Measurements from ENCODE around the gene CAPN13. TPM values are rescaled to one million over a fixed set of nuclear protein-coding genes. Genes with fewer than 3 reads are reported as not detected.

CAPN13 gene
- total RNA-seq, 8 experiments from 2014 or later = 0.09 to 0.91 (median 0.36) TPM; not detected in 2

DNA sequence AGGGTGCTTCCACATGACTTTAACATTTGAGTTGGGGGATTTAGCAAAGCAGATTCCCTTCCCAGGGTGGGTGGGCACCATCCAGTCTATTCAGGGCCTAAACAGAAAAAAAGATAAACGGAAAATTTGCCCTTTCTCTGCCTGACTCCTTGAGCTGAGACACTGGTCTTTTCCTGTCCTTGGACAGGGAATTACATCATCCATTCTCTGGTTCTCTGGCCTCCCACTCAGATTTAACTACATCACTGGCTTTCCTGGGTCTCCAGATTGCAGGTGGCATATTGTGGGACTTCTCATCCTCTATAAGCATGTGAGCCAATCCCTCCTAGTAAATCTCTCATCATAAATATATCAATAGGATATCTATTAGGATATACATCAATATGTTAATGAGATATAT is 25.8 kb downstream of the CAPN13 start:
- peak in 2 of 8 experiments; percentile 36 to 58 for ATAC-seq (replicated peaks in 6 of 8)
- WGBS, 10 experiments = 8 to 100% (median 80%) methylated on average over 1 of the region's 1 CpG; no CpG with 5 or more reads in 3 of the 10 experiments

DNA sequence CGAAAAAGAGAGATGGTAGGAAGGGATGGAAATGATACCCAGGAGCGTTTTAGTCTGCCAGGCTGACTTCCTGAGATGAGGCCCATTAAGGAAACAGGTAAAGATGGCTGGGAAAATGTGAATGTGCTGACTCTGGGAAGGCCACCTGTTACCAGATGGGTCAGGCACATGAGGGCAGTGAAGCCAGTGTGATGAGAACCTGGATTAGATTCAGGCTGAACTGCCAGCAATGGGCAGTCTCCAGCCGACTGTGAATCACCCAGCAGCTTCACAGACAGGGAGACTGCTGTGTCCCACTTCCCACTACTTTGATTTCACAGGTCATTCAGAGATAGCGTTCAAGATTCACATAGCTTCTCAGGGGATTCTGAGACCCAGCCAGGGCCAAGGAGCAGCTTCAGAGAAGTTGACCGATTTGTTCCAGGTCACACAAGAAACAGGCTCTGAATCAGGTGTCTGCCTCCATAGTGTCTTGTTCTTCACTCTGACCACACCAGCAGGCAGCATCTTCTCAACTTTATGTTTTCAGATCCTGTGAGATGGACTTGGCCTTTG is 26.4 kb downstream of the CAPN13 start:
- 14 to 90% (median 46%) methylated on average over 1 to 3 of the region's 5 CpGs for WGBS, 10 experiments
- in situ Hi-C loops (cut with MboI; ENCODE audit: low pct_unique_long_range_greater_than_20kb in 2 of 9, low sequenced_read_pairs in 9 of 9, unreplicated experiment in 9 of 9) = no loop called here
- H3K4me3 ChIP-seq = no peak overlapping the region
- no peak for ATAC-seq (replicated peaks in 6 of 8)
- H3K27ac ChIP-seq = no peak overlapping the region
- H3K4me1 ChIP-seq (replicated peaks in 1 of 2) = no peaks in the 10 kb centered on the region

More for the DNA sequence above, 25.8 kb downstream of the CAPN13 start:
- Histone ChIP-seq H3K4me3 (no peak overlapping the region), H3K4me1 (replicated peaks in 1 of 2) (no peaks in the 10 kb centered on the region), H3K27ac (no peak overlapping the region)
- in situ Hi-C loops (cut with MboI; ENCODE audit: low pct_unique_long_range_greater_than_20kb in 2 of 9, low sequenced_read_pairs in 9 of 9, unreplicated experiment in 9 of 9) = no loop called here

DNA sequence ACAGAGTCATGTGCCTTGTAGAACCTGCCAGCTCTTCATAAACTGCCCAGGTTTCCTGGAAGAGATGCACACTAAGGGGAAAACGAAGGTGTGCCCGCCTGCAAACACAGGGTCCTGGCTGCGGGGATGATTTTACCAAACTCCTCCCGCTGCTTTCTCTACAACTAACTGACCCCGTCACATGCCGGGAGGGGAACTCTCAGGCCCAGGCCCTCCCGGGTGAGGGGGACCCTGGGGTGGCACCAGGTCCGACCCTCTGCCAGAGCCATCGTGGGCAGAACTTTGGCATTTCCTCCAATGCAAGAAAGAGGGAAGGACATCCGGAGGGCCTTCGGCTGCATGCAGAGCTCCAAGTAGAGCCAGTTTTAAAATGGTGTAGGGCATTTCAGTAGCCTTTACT is 28.6 kb downstream of the CAPN13 start:
- H3K4me1 ChIP-seq (replicated peaks in 1 of 2) = no peaks in the 10 kb centered on the region
- no peak overlapping the region for H3K4me3 ChIP-seq
- in situ Hi-C loops (cut with MboI; ENCODE audit: low pct_unique_long_range_greater_than_20kb in 2 of 9, low sequenced_read_pairs in 9 of 9, unreplicated experiment in 9 of 9) = no loop called here
- 0 to 95% (median 82%) methylated on average over 1 to 7 of the region's 11 CpGs; no CpG with 5 or more reads in 5 of the 10 experiments for WGBS, 10 experiments
- no peak overlapping the region for H3K27ac ChIP-seq
- no peak for ATAC-seq (replicated peaks in 6 of 8)

DNA sequence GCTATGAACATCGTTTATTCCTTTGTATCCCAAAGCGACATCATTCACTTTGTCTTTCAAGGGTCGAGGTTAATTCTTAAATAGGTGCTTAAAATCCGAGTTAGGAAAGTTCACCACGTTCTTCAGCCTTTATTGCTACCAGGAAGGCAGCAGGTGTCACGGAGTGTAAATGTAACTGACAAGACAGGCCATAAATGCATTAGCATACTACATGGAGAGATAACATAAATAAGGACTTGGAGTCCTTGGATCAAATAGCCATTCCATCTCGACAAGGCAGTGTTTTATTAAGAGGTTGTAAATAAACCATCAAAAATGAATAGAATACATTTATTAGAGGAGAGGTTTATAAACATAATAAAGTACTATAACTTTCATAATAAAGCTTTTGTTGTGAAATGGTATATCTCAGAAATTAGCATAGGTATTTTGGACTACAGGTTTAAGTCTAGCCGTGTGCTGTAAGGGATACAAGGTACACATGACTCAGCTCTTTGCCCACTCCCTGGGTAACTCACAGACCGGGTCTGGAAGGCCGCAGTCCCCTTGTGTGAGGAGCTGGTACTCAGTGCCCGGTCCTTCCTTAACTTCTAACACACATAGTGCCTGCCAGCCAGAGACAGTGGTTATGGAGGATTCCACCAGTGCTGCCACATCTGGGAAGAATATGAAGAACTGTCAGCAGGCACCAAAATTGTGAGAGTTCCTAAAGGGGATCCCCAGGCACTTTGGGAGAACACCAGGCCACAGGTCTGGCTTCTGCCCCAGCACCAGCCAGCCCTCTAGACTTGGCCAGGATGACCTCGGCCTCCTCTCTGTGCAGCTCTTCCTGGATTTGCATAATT is 29.4 kb downstream of the CAPN13 start:
- WGBS, 10 experiments = 13 to 81% (median 59%) methylated on average over 1 to 11 of the region's 12 CpGs; no CpG with 5 or more reads in 1 of the 10 experiments

DNA sequence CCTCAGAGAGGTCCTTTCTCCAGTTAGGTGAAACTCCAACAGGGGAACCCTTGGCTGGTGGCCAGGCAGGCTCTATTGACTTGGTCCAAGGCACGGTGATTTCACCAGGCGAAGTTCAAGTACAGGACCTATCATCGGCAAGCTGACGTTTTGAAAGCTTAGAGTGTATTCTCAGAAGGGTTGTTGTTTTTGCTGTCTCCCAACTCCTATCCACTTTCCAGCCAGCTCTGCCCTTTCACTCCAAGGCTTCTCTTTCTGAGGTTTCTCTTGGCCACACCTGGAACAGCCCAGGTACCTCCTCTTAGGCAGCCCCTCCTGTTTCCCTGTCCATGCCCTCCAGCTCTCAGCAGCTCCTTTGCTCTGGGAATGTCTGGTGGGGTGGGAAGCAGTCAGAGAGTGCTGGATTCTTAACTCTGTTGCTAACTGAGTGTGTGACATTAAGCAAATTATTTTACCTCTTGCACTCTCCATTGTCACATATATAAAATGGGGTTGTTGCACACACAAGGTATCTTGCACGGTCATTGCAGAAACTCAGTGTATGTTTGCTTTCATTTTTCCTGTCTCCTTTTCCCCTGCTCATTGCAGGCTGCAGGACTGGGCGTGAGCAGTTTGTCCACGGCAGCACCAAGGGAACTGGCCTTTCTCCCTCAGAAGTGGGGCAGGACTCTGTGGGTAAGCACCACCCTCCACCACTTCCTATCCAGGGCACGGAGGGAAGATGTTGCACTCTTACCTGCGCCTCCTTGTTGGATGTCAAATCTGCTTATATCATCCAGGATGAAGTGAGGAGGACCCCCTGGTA is 30.2 kb downstream of the CAPN13 start:
- Histone ChIP-seq H3K27ac (no peak overlapping the region), H3K4me1 (replicated peaks in 1 of 2) (no peaks in the 10 kb centered on the region), H3K4me3 (no peak overlapping the region)
- in situ Hi-C loops (cut with MboI; ENCODE audit: low pct_unique_long_range_greater_than_20kb in 2 of 9, low sequenced_read_pairs in 9 of 9, unreplicated experiment in 9 of 9) = no loop called here
- no peak for ATAC-seq (replicated peaks in 6 of 8)
- 22 to 100% (median 66%) methylated on average over 2 to 8 of the region's 9 CpGs; no CpG with 5 or more reads in 1 of the 10 experiments for WGBS, 10 experiments

More for the DNA sequence above, 29.4 kb downstream of the CAPN13 start:
- H3K27ac ChIP-seq = no peak overlapping the region
- H3K4me3 ChIP-seq = no peak overlapping the region
- in situ Hi-C loops (cut with MboI; ENCODE audit: low pct_unique_long_range_greater_than_20kb in 2 of 9, low sequenced_read_pairs in 9 of 9, unreplicated experiment in 9 of 9) = no loop called here
- ATAC-seq (replicated peaks in 6 of 8) = no peak
- H3K4me1 ChIP-seq (replicated peaks in 1 of 2) = no peaks in the 10 kb centered on the region

DNA sequence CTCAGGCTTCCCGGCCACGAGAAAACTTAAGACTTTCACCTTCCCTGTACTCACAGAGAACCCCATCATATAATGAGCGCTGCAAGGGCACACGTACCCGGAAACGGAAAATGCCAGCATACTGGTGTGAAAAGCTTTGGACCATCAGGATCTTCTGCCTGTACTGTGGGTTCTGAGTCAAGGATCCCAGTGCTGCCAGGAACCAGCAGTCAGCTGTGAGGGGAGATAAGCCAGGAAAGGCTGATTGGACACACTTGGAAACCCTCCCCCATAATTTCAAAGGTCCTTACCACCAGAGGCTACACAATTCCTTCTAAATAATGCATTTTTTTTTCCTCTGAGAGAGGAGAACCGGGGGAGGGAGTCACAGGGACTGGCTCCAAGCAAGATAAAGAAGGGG is 31.4 kb downstream of the CAPN13 start:
- ATAC-seq (replicated peaks in 6 of 8) = no peak
- Histone ChIP-seq H3K4me3 (no peak overlapping the region), H3K4me1 (replicated peaks in 1 of 2) (no peaks in the 10 kb centered on the region), H3K27ac (no peak overlapping the region)
- WGBS, 10 experiments = 30 to 100% (median 82%) methylated on average over 1 to 7 of the region's 7 CpGs; no CpG with 5 or more reads in 3 of the 10 experiments
- in situ Hi-C loops (cut with MboI; ENCODE audit: low pct_unique_long_range_greater_than_20kb in 2 of 9, low sequenced_read_pairs in 9 of 9, unreplicated experiment in 9 of 9) = no loop called here

DNA sequence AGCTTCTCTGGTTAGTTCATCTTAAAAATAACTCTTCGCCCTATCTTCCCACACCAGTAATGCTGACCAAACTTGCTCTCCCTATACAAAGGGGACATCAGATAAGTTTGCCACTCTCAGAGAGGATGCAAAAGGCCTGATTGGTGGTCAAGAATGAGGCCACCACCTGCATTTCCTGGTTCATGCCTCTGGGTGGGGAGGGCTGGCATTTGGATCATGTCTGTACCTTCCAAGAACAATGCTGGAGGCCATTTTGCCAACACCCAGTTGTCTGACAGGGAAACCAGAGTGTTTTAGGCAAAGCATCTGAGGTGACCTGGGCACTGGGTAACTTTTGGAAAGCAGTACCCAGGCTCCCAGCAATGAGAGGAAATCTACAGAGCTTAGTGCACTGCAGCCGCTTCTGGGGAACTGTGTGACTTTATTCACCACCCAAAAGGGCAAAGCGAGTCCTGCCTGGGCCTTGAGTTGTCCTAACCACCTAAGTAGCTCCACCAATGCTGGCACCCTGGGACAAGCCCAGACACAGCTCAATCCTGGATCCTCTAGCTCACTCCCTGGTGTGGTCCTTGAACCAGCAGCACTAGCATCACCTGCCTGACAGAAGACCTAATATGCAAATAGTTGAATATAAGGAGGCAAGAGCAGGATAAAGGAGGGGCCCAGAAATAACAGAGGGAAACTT is 35.1 kb downstream of the CAPN13 start:
- H3K4me3 ChIP-seq = no peak overlapping the region
- H3K4me1 ChIP-seq (replicated peaks in 1 of 2) = no peaks in the 10 kb centered on the region
- 80 to 100% (median 92%) methylated on average over 1 to 3 of the region's 3 CpGs; no CpG with 5 or more reads in 2 of the 10 experiments for WGBS, 10 experiments
- in situ Hi-C loops (cut with MboI; ENCODE audit: low pct_unique_long_range_greater_than_20kb in 2 of 9, low sequenced_read_pairs in 9 of 9, unreplicated experiment in 9 of 9) = no loop called here
- no peak overlapping the region for H3K27ac ChIP-seq
- ATAC-seq (replicated peaks in 6 of 8) = no peak

DNA sequence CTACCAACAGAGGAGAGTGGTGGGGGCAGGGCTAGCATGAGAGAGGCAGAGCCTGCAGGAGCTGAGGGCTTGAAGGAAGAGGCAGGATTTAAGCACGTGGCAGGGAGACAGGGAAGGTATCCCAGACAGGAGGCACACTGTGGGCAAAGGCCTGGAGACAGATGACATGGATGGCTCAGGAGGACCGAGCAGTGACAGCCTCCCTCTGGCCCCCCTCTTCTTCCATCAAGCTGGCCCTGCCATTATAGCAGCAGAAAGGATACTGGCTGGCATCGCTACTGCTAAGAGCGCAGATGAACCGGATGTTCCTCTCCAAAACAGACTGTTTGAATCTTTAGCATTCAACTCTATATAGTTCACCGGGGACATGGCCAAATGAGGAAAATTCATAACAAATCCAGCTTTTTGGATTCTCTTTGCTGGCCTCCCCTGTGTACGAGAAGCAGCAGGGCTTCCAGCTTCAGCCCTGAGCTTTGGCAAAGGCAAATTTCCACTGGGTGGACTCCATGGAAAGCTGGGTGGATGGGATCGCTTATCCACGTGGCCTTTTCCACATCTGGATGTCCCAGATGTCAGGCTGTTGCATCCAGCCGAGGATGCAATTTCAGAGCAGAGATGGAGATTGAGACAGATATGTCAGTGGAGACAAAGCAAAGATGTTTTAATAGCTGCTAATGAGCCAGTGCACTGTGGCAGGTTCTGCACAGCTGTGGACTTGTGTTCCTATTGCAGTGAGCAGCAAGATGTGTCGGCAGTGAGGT is 36.2 kb downstream of the CAPN13 start:
- H3K27ac ChIP-seq = no peak overlapping the region
- ATAC-seq (replicated peaks in 6 of 8) = no peak
- H3K4me1 ChIP-seq (replicated peaks in 1 of 2) = no peaks in the 10 kb centered on the region
- in situ Hi-C loops (cut with MboI; ENCODE audit: low pct_unique_long_range_greater_than_20kb in 2 of 9, low sequenced_read_pairs in 9 of 9, unreplicated experiment in 9 of 9) = no loop called here
- H3K4me3 ChIP-seq = no peak overlapping the region
- 5 to 94% (median 78%) methylated on average over 1 to 8 of the region's 11 CpGs; no CpG with 5 or more reads in 1 of the 10 experiments for WGBS, 10 experiments

DNA sequence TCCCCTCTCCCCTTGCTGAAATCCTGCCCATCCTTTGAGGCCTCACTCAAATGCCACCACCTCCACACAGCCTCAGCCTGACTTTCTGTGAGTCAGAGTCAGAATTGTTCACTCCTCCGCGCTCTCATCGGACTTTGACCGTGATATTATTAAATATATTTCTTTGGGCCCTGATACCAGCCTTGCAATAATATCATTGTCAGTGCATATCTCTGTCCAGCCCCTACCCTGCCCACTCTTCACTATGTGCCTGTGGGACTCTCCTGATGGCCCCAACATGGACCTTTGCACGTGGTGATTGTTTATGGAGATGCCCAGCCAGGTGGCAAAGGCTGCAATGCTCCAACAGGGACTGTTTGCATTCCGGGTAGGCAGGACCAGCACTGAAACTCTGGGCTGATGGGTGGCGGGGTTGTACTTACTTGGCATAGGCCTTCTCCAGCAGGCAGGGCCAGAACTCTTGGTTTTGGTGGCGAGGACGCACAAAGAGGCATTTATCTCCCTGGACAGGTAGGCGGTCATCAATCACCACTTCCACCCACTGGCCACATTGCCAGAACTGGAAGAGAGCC is 37.3 kb downstream of the CAPN13 start:
- no peak overlapping the region for H3K27ac ChIP-seq
- ATAC-seq (replicated peaks in 6 of 8) = no peak
- in situ Hi-C loops (cut with MboI; ENCODE audit: low pct_unique_long_range_greater_than_20kb in 2 of 9, low sequenced_read_pairs in 9 of 9, unreplicated experiment in 9 of 9) = no loop called here
- WGBS, 10 experiments = 20 to 80% (median 63%) methylated on average over 1 to 9 of the region's 10 CpGs; no CpG with 5 or more reads in 3 of the 10 experiments
- H3K4me1 ChIP-seq (replicated peaks in 1 of 2) = no peaks in the 10 kb centered on the region
- H3K4me3 ChIP-seq = no peak overlapping the region

DNA sequence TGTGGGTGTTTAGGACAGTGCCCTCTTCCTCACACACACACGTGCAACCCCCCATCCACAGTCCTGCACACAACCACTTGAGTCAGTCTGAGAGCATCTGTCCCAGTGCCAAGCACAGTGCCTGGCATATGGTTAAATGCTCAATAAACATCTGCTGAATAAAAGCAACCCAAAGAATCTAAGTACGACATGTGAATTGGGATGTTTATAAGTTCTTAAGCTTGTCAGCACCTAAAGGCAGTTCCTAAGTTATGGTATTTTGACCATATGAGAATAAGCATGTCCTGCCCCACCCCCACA is 37.8 kb downstream of the CAPN13 start:
- no peaks in the 10 kb centered on the region for H3K4me1 ChIP-seq (replicated peaks in 1 of 2)
- in situ Hi-C loops (cut with MboI; ENCODE audit: low pct_unique_long_range_greater_than_20kb in 2 of 9, low sequenced_read_pairs in 9 of 9, unreplicated experiment in 9 of 9) = no loop called here
- no peak overlapping the region for H3K4me3 ChIP-seq
- no peak overlapping the region for H3K27ac ChIP-seq
- ATAC-seq (replicated peaks in 6 of 8) = no peak
- 0 to 73% (median 43%) methylated on average over 1 to 2 of the region's 2 CpGs; no CpG with 5 or more reads in 7 of the 10 experiments for WGBS, 10 experiments

DNA sequence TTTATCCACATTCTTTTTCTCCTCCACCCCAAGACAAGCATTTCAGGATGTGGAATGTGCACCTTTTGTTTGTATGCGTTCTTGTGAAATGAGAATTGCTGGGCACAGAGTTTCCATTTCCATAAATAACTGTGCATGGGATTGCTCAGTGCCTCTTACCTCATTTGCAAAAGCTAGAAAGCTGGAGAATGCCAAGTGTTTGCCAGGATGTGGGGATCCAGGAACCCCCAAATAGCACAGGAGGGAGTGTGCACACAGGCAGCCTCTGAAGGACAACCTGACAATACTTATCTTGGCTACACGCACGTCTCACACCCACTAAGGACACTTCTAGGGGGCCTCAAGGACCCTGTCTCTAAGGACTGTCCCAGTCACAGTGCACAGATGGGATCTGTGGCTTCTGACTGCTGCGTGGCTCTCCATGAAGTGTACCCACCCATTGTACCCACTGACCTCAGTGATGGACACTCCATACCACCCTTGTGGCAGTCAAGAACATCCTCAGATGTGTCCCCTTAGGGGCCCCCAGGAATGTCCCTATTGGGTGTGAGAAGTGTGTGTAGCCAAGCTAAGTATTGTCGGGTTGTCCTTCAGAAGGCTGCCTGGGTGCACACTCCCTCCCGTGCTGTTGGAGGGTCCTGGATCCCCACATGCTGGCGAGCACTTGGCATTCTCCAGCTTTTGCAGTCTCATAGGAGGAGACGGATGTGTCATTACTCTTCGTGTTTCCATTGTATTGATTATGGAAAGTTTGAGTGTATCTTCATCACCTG is 38.4 kb downstream of the CAPN13 start:
- 0 to 93% (median 74%) methylated on average over 1 to 6 of the region's 9 CpGs; no CpG with 5 or more reads in 1 of the 10 experiments for WGBS, 10 experiments
- H3K27ac ChIP-seq = no peak overlapping the region
- in situ Hi-C loops (cut with MboI; ENCODE audit: low pct_unique_long_range_greater_than_20kb in 2 of 9, low sequenced_read_pairs in 9 of 9, unreplicated experiment in 9 of 9) = no loop called here
- ATAC-seq (replicated peaks in 6 of 8) = no peak
- no peaks in the 10 kb centered on the region for H3K4me1 ChIP-seq (replicated peaks in 1 of 2)
- no peak overlapping the region for H3K4me3 ChIP-seq

Data from motor neuron (in vitro differentiated cells).